Measurements from ENCODE around the gene EIF2S2. TPM values are rescaled to one million over a fixed set of nuclear protein-coding genes. Genes with fewer than 3 reads are reported as not detected.

Gene EIF2S2
- total RNA-seq, 1 experiment from 2014 or later: 83.5 TPM

- H4K20me1 ChIP-seq (ENCODE audit: insufficient read depth, low read depth, low read length): peaks cover 31% of the 10 kb centered on the region
These were observed 11.5 kb downstream of the EIF2S2 start for GRCh38 chr20:34100576-34100975.

GRCh38 chr20:34099675-34100074 is 12.4 kb downstream of the EIF2S2 start:
- H3K27me3 ChIP-seq (ENCODE audit: low read length): no peaks in the 10 kb centered on the region
- H2AFZ ChIP-seq (ENCODE audit: low read length): no peak overlapping the region
- no peaks in the 10 kb centered on the region for H3K4me1 ChIP-seq (ENCODE audit: low read length)
- H3K9me3 ChIP-seq (ENCODE audit: low read length): no peaks in the 10 kb centered on the region
- H3K4me3 ChIP-seq (ENCODE audit: low read length): no peak overlapping the region
- peaks cover 26% of the 10 kb centered on the region for H4K20me1 ChIP-seq (ENCODE audit: insufficient read depth, low read depth, low read length)
- H3K9me2 ChIP-seq (replicated peaks; ENCODE audit: insufficient read depth, low read length): no peaks in the 10 kb centered on the region
- no peak overlapping the region for H3K27ac ChIP-seq (ENCODE audit: low read length)
- DNase-seq: no peak
- H3K4me2 ChIP-seq (ENCODE audit: low read depth, low read length, poor library complexity, severe bottlenecking): no peak overlapping the region
- H3K79me2 ChIP-seq (ENCODE audit: low read length): peaks cover 48% of the 10 kb centered on the region
- no peak overlapping the region for H3K9ac ChIP-seq (ENCODE audit: low read length)
- H3K36me3 ChIP-seq (ENCODE audit: insufficient read depth, low read length): peaks cover 76% of the 10 kb centered on the region

More at GRCh38 chr20:34100576-34100975, 11.5 kb downstream of the EIF2S2 start:
- no peak overlapping the region for H3K9ac ChIP-seq (ENCODE audit: low read length)
- no peak overlapping the region for H3K4me2 ChIP-seq (ENCODE audit: low read depth, low read length, poor library complexity, severe bottlenecking)
- H3K9me3 ChIP-seq (ENCODE audit: low read length): no peaks in the 10 kb centered on the region
- no peaks in the 10 kb centered on the region for H3K27me3 ChIP-seq (ENCODE audit: low read length)
- no peaks in the 10 kb centered on the region for H3K9me2 ChIP-seq (replicated peaks; ENCODE audit: insufficient read depth, low read length)
- peaks cover 57% of the 10 kb centered on the region for H3K79me2 ChIP-seq (ENCODE audit: low read length)
- H3K27ac ChIP-seq (ENCODE audit: low read length): no peak overlapping the region
- peaks cover 76% of the 10 kb centered on the region for H3K36me3 ChIP-seq (ENCODE audit: insufficient read depth, low read length)
- no peak for DNase-seq
- no peak overlapping the region for H2AFZ ChIP-seq (ENCODE audit: low read length)
- no peaks in the 10 kb centered on the region for H3K4me1 ChIP-seq (ENCODE audit: low read length)
- no peak overlapping the region for H3K4me3 ChIP-seq (ENCODE audit: low read length)

- H2AFZ ChIP-seq (ENCODE audit: low read length): no peak overlapping the region
- H3K27ac ChIP-seq (ENCODE audit: low read length): no peak overlapping the region
- no peak overlapping the region for H3K9ac ChIP-seq (ENCODE audit: low read length)
- no peak for DNase-seq
- no peaks in the 10 kb centered on the region for H3K27me3 ChIP-seq (ENCODE audit: low read length)
- peaks cover 75% of the 10 kb centered on the region for H3K36me3 ChIP-seq (ENCODE audit: insufficient read depth, low read length)
- no peaks in the 10 kb centered on the region for H3K4me1 ChIP-seq (ENCODE audit: low read length)
- H3K79me2 ChIP-seq (ENCODE audit: low read length): peaks cover 43% of the 10 kb centered on the region
- no peak overlapping the region for H3K4me3 ChIP-seq (ENCODE audit: low read length)
- no peaks in the 10 kb centered on the region for H3K9me2 ChIP-seq (replicated peaks; ENCODE audit: insufficient read depth, low read length)
- peaks cover 24% of the 10 kb centered on the region for H4K20me1 ChIP-seq (ENCODE audit: insufficient read depth, low read depth, low read length)
- no peaks in the 10 kb centered on the region for H3K9me3 ChIP-seq (ENCODE audit: low read length)
- no peak overlapping the region for H3K4me2 ChIP-seq (ENCODE audit: low read depth, low read length, poor library complexity, severe bottlenecking)
These were observed 13.5 kb downstream of the EIF2S2 start for GRCh38 chr20:34098570-34098969.

- H3K4me2 ChIP-seq (ENCODE audit: low read depth, low read length, poor library complexity, severe bottlenecking): no peak overlapping the region
- no peak overlapping the region for H3K9ac ChIP-seq (ENCODE audit: low read length)
- no peaks in the 10 kb centered on the region for H3K4me1 ChIP-seq (ENCODE audit: low read length)
- no peak overlapping the region for H3K4me3 ChIP-seq (ENCODE audit: low read length)
- no peak overlapping the region for H3K27ac ChIP-seq (ENCODE audit: low read length)
- H4K20me1 ChIP-seq (ENCODE audit: insufficient read depth, low read depth, low read length): peaks cover 19% of the 10 kb centered on the region
- no peaks in the 10 kb centered on the region for H3K9me3 ChIP-seq (ENCODE audit: low read length)
- H3K36me3 ChIP-seq (ENCODE audit: insufficient read depth, low read length): peaks cover 73% of the 10 kb centered on the region
- peaks cover 34% of the 10 kb centered on the region for H3K79me2 ChIP-seq (ENCODE audit: low read length)
- H2AFZ ChIP-seq (ENCODE audit: low read length): no peak overlapping the region
- H3K9me2 ChIP-seq (replicated peaks; ENCODE audit: insufficient read depth, low read length): no peaks in the 10 kb centered on the region
- H3K27me3 ChIP-seq (ENCODE audit: low read length): no peaks in the 10 kb centered on the region
- DNase-seq: no peak
These were observed 15.2 kb downstream of the EIF2S2 start for GRCh38 chr20:34096699-34097444.

GRCh38 chr20:34095825-34096224 is 16.2 kb downstream of the EIF2S2 start:
- Histone ChIP-seq H3K4me3 (ENCODE audit: low read length) (no peak overlapping the region), H3K27ac (ENCODE audit: low read length) (no peak overlapping the region), H3K4me1 (ENCODE audit: low read length) (no peaks in the 10 kb centered on the region), H3K9ac (ENCODE audit: low read length) (no peak overlapping the region), H3K79me2 (ENCODE audit: low read length) (peaks cover 34% of the 10 kb centered on the region), H4K20me1 (ENCODE audit: insufficient read depth, low read depth, low read length) (peaks cover 13% of the 10 kb centered on the region), H2AFZ (ENCODE audit: low read length) (no peak overlapping the region), H3K4me2 (ENCODE audit: low read depth, low read length, poor library complexity, severe bottlenecking) (no peak overlapping the region), H3K9me2 (replicated peaks; ENCODE audit: insufficient read depth, low read length) (no peaks in the 10 kb centered on the region), H3K36me3 (ENCODE audit: insufficient read depth, low read length) (peaks cover 74% of the 10 kb centered on the region), H3K27me3 (ENCODE audit: low read length) (no peaks in the 10 kb centered on the region), H3K9me3 (ENCODE audit: low read length) (no peaks in the 10 kb centered on the region)
- no peak for DNase-seq

- no peak overlapping the region for H3K4me2 ChIP-seq (ENCODE audit: low read depth, low read length, poor library complexity, severe bottlenecking)
- DNase-seq: no peak
- H3K4me1 ChIP-seq (ENCODE audit: low read length): no peaks in the 10 kb centered on the region
- H3K27ac ChIP-seq (ENCODE audit: low read length): no peak overlapping the region
- H3K36me3 ChIP-seq (ENCODE audit: insufficient read depth, low read length): peaks cover 81% of the 10 kb centered on the region
- no peak overlapping the region for H2AFZ ChIP-seq (ENCODE audit: low read length)
- H3K9me2 ChIP-seq (replicated peaks; ENCODE audit: insufficient read depth, low read length): no peaks in the 10 kb centered on the region
- no peak overlapping the region for H3K4me3 ChIP-seq (ENCODE audit: low read length)
- H3K9ac ChIP-seq (ENCODE audit: low read length): no peak overlapping the region
- peaks cover 37% of the 10 kb centered on the region for H3K79me2 ChIP-seq (ENCODE audit: low read length)
- H3K9me3 ChIP-seq (ENCODE audit: low read length): no peaks in the 10 kb centered on the region
- H3K27me3 ChIP-seq (ENCODE audit: low read length): no peaks in the 10 kb centered on the region
- peaks cover 20% of the 10 kb centered on the region for H4K20me1 ChIP-seq (ENCODE audit: insufficient read depth, low read depth, low read length)
These were observed 18.1 kb downstream of the EIF2S2 start for GRCh38 chr20:34093895-34094294.

GRCh38 chr20:34091637-34092200 is 20.3 kb downstream of the EIF2S2 start:
- Histone ChIP-seq H3K79me2 (ENCODE audit: low read length) (peaks cover 42% of the 10 kb centered on the region), H3K27ac (ENCODE audit: low read length) (no peak overlapping the region), H3K9me2 (replicated peaks; ENCODE audit: insufficient read depth, low read length) (no peaks in the 10 kb centered on the region), H3K27me3 (ENCODE audit: low read length) (no peaks in the 10 kb centered on the region), H3K36me3 (ENCODE audit: insufficient read depth, low read length) (peaks cover 81% of the 10 kb centered on the region), H3K4me3 (ENCODE audit: low read length) (no peak overlapping the region), H2AFZ (ENCODE audit: low read length) (no peak overlapping the region), H4K20me1 (ENCODE audit: insufficient read depth, low read depth, low read length) (peaks cover 20% of the 10 kb centered on the region), H3K4me1 (ENCODE audit: low read length) (no peaks in the 10 kb centered on the region), H3K9me3 (ENCODE audit: low read length) (no peaks in the 10 kb centered on the region), H3K9ac (ENCODE audit: low read length) (no peak overlapping the region), H3K4me2 (ENCODE audit: low read depth, low read length, poor library complexity, severe bottlenecking) (no peak overlapping the region)
- no peak for DNase-seq

GRCh38 chr20:34090645-34091044 is 21.4 kb downstream of the EIF2S2 start:
- Histone ChIP-seq H3K36me3 (ENCODE audit: insufficient read depth, low read length) (peaks cover 70% of the 10 kb centered on the region), H3K9ac (ENCODE audit: low read length) (no peak overlapping the region), H3K9me2 (replicated peaks; ENCODE audit: insufficient read depth, low read length) (no peaks in the 10 kb centered on the region), H3K4me3 (ENCODE audit: low read length) (no peak overlapping the region), H2AFZ (ENCODE audit: low read length) (no peak overlapping the region), H3K9me3 (ENCODE audit: low read length) (no peaks in the 10 kb centered on the region), H3K79me2 (ENCODE audit: low read length) (peaks cover 37% of the 10 kb centered on the region), H3K4me1 (ENCODE audit: low read length) (no peaks in the 10 kb centered on the region), H4K20me1 (ENCODE audit: insufficient read depth, low read depth, low read length) (peaks cover 20% of the 10 kb centered on the region), H3K4me2 (ENCODE audit: low read depth, low read length, poor library complexity, severe bottlenecking) (no peak overlapping the region), H3K27ac (ENCODE audit: low read length) (no peak overlapping the region), H3K27me3 (ENCODE audit: low read length) (no peaks in the 10 kb centered on the region)
- no peak for DNase-seq
